MCF 10A (cell line): ENCODE data around the gene UQCRQ. TPM values are rescaled to one million over a fixed set of nuclear protein-coding genes. Genes with fewer than 3 reads are reported as not detected.

Experiments used
- BruUV-seq: library from RNA; stranded (reverse); fragments of 400-500 nt; replicated peaks from 2 replicates; lab custom pipeline; 2021; lab: Mats Ljungman, UMichigan
- CTCF ChIA-PET: fragments of 300-600 bp; sonication (Branson Sonifier 250); formaldehyde crosslinking; extraction: SDS; loops from one replicate; lab custom pipeline; 2021; ENCODE audit warnings: antibody characterized with exemption, inconsistent platforms; lab: Yijun Ruan, JAX
- POLR2A ChIA-PET: fragments of 300-600, 350-650 bp; sonication (Branson Sonifier 250); formaldehyde crosslinking; extraction: SDS; loops from one replicate; lab custom pipeline; 2020; ENCODE audit warnings: antibody characterized with exemption, inconsistent platforms; lab: Yijun Ruan, JAX
- DNase-seq: peaks from one replicate; pipeline ENCODE4 v3.0.0-alpha.2; 2018; ENCODE audit not compliant: unreplicated experiment
- H3K27ac Mint-ChIP-seq: one replicate; pipeline ENCODE4 v1.8.0; 2022; ENCODE audit warnings: mild to moderate bottlenecking, low read depth, mixed read lengths; ENCODE audit not compliant: unreplicated experiment
- H3K27me3 Mint-ChIP-seq: one replicate; pipeline ENCODE4 v1.8.0; 2022; ENCODE audit warnings: mixed read lengths; ENCODE audit not compliant: insufficient read depth, unreplicated experiment
- H3K36me3 Mint-ChIP-seq: one replicate; pipeline ENCODE4 v1.8.0; 2022; ENCODE audit warnings: mild to moderate bottlenecking, moderate library complexity, mixed read lengths; ENCODE audit not compliant: insufficient read depth, unreplicated experiment
- H3K4me1 Mint-ChIP-seq: one replicate; pipeline ENCODE4 v1.8.0; 2022; ENCODE audit warnings: mixed read lengths; ENCODE audit not compliant: insufficient read depth, unreplicated experiment
- H3K4me3 Mint-ChIP-seq: one replicate; pipeline ENCODE4 v1.8.0; 2022; ENCODE audit warnings: mild to moderate bottlenecking, moderate library complexity, mixed read lengths; ENCODE audit not compliant: unreplicated experiment
- H3K9me3 Mint-ChIP-seq: one replicate; pipeline ENCODE4 v1.8.0; 2022; ENCODE audit warnings: mixed read lengths; ENCODE audit not compliant: unreplicated experiment
- intact Hi-C: fragments of 100-400 bp; cut with micrococcal nuclease; formaldehyde crosslinking; loops from 2 replicates; pipeline ENCODE4 v1.14.1; 2022
- total RNA-seq: library from RNA; stranded (reverse); gene quantifications from 2 replicates; pipeline ENCODE4 v1.2.3, GENCODE V29; 2022
- TF ChIP-seq, protein P1 (sequence below): fragments of 200-600 bp; IDR thresholded peaks from one replicate; pipeline ENCODE4 v1.8.0; 2022; ENCODE audit warnings: antibody characterized with exemption, mild to moderate bottlenecking; ENCODE audit not compliant: unreplicated experiment

UQCRQ gene
- total RNA-seq, 1 experiment from 2014 or later, result 974 TPM

DNA sequence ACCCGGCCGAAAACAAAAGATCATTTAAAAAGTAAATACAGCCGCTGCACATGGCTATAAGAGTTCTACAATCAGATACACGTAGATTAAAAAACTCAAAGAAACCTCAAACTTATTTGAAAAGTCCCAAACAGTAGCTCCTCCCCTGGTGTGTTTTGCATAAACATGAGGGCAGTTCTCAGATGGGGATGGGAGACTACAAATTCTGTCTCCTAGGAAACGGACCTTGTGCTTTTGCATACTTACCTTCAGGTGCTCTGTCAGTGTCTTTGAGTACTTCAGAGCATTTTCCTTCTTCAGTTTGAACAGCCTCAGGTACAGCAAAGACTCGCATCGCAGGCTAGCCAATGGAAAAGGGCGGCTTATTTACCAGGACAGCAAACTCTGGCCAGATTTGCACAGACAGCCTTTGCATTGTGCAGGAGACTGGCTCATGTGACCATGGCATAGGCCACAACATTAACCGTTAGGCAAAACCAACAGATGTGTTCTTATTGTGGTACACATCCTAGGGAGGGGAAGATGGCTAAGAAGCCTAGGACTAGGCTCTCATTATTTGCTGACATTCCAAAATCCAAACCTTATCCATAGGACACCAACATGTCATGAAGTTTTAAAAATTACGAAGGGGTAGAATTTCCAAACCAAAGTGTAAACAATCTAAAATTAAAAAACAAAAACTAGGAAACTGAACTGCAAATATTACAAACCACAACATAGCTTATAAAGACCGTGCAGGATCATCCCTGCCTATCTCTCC is 19.8 kb downstream of the UQCRQ start:
- H3K27me3 Mint-ChIP-seq, result no peaks in the 10 kb centered on the region
- no peak overlapping the region for H3K27ac Mint-ChIP-seq
- peaks cover 8% of the 10 kb centered on the region for H3K4me1 Mint-ChIP-seq
- POLR2A ChIA-PET, result interaction anchor here (0.6 to 1.2 kb wide), 3 partner anchors 9 to 20 kb away, joined by 3 read pairs; no protein-coding TSS in a partner anchor
- CTCF ChIA-PET, result interaction anchor here (0.5 to 1.5 kb wide), 7 partner anchors 10 to 1101 kb away, joined by 3 to 4 read pairs (median 3); partner anchors contain the start of gene LEAP2
- intact Hi-C loops, result no loop called here
- no TSS peak for BruUV-seq
- peaks cover 100% of the 10 kb centered on the region for H3K36me3 Mint-ChIP-seq
- no peaks in the 10 kb centered on the region for H3K9me3 Mint-ChIP-seq
- no peak for DNase-seq
- no peak overlapping the region for H3K4me3 Mint-ChIP-seq
- TF ChIP-seq, protein P1, sequence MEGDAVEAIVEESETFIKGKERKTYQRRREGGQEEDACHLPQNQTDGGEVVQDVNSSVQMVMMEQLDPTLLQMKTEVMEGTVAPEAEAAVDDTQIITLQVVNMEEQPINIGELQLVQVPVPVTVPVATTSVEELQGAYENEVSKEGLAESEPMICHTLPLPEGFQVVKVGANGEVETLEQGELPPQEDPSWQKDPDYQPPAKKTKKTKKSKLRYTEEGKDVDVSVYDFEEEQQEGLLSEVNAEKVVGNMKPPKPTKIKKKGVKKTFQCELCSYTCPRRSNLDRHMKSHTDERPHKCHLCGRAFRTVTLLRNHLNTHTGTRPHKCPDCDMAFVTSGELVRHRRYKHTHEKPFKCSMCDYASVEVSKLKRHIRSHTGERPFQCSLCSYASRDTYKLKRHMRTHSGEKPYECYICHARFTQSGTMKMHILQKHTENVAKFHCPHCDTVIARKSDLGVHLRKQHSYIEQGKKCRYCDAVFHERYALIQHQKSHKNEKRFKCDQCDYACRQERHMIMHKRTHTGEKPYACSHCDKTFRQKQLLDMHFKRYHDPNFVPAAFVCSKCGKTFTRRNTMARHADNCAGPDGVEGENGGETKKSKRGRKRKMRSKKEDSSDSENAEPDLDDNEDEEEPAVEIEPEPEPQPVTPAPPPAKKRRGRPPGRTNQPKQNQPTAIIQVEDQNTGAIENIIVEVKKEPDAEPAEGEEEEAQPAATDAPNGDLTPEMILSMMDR, result no peak

DNA sequence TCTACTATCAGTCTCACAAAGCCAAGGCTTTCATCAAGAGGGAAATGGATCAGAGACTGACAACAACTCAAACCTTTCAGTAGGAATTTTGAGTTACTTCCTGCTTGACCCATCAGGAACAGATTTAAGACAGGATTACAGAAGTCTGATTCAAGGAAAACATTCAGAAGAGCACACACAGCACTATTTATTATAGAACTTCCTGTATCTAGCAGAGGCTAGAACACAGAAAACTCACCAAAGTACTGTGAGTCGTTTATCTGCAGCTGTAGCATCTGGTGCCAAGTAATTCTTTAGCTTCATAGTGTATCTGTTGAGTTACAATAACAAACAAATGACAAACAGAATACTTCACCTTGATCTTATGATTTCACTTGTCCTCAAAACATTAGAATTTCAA is 20.8 kb downstream of the UQCRQ start:
- Mint-ChIP-seq H3K27ac (no peak overlapping the region), H3K27me3 (no peaks in the 10 kb centered on the region), H3K4me3 (no peak overlapping the region), H3K4me1 (peaks cover 8% of the 10 kb centered on the region), H3K36me3 (peaks cover 100% of the 10 kb centered on the region), H3K9me3 (no peaks in the 10 kb centered on the region)
- no peak for DNase-seq
- TF ChIP-seq, protein P1, result no peak
- intact Hi-C loops, result no loop called here
- CTCF ChIA-PET, result interaction anchor here (1.2 to 1.5 kb wide), 2 partner anchors 11 to 67 kb away, joined by 3 read pairs; no protein-coding TSS in a partner anchor
- no TSS peak for BruUV-seq
- POLR2A ChIA-PET, result interaction anchor here (1.0 to 2.1 kb wide), 2 partner anchors 10 to 22 kb away, joined by 3 to 7 read pairs; no protein-coding TSS in a partner anchor

DNA sequence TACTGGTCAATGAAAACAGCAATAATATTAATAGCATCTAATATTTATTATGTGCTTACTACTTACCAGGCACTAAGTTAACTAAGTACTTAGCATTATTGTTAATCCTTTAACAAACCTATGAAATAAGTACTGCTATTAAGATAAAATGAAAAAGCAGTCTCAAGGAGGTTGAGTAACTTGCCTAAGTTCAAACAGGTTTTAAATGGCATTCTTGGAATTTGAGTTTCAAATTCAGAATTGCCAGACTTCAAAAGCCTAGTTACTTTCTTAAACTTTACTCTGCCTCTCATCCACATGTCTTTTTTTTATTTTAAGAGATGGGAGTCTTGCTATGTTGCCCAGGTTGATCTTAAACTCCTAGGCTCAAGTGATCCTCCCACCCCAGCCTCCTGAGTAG is 23.1 kb downstream of the UQCRQ start:
- no peaks in the 10 kb centered on the region for H3K4me1 Mint-ChIP-seq
- no TSS peak for BruUV-seq
- CTCF ChIA-PET, result interaction anchor here (0.6 to 1.6 kb wide), 3 partner anchors 12 to 46 kb away, joined by 4 to 7 read pairs (median 4); no protein-coding TSS in a partner anchor
- H3K9me3 Mint-ChIP-seq, result no peaks in the 10 kb centered on the region
- intact Hi-C loops, result no loop called here
- DNase-seq, result no peak
- H3K27me3 Mint-ChIP-seq, result no peaks in the 10 kb centered on the region
- no peak overlapping the region for H3K4me3 Mint-ChIP-seq
- H3K36me3 Mint-ChIP-seq, result peaks cover 100% of the 10 kb centered on the region
- TF ChIP-seq, protein P1, result no peak
- POLR2A ChIA-PET, result interaction anchor here (0.5 to 3.5 kb wide), 4 partner anchors 18 to 74 kb away, joined by 3 to 12 read pairs (median 8); partner anchors contain the start of gene AFF4
- no peak overlapping the region for H3K27ac Mint-ChIP-seq

DNA sequence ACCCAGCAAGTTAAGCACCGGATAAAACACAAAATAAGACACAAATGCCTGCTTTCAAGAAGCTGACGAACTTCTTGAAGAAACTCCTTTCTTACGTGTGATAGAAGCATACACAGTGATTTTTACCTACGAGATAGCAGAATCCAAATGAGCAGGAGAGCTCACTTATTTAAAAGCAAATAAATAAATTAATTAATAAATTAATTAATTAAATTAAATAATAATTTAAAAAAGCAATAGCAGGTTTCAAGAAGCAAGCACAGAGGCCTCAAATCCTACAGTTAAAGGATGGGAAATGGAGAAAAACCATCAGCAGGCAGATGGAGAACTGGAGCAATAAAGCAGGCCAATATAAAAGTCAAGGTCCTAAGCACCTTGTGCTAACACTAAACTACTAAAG is 24.4 kb downstream of the UQCRQ start:
- DNase-seq, result no peak
- intact Hi-C loops, result no loop called here
- no peaks in the 10 kb centered on the region for H3K9me3 Mint-ChIP-seq
- no peaks in the 10 kb centered on the region for H3K4me1 Mint-ChIP-seq
- TF ChIP-seq, protein P1, result no peak
- CTCF ChIA-PET, result interaction anchor here (0.6 to 2.7 kb wide), 7 partner anchors 8 to 70 kb away, joined by 3 to 18 read pairs (median 3); no protein-coding TSS in a partner anchor
- POLR2A ChIA-PET, result interaction anchor here (0.5 to 3.5 kb wide), 8 partner anchors 9 to 194 kb away, joined by 3 to 13 read pairs (median 4); partner anchors contain the start of genes AFF4, GDF9 and UQCRQ
- BruUV-seq, result no TSS peak
- H3K27ac Mint-ChIP-seq, result no peak overlapping the region
- no peaks in the 10 kb centered on the region for H3K27me3 Mint-ChIP-seq
- H3K36me3 Mint-ChIP-seq, result peaks cover 100% of the 10 kb centered on the region
- no peak overlapping the region for H3K4me3 Mint-ChIP-seq
